ENCODE data around the gene RAB3D. TPM values are rescaled to one million over a fixed set of nuclear protein-coding genes. Genes with fewer than 3 reads are reported as not detected.

RAB3D gene
- total and polyA plus RNA-seq, 4 donors: 16.0 to 73.2 (median 23.3) TPM

GRCh38 chr19:11291991-11292390 lies 47.5 kb downstream of the RAB3D start:
- Histone ChIP-seq H3K27me3 (ENCODE audit: control insufficient read depth in 3 of 3, insufficient read depth in 3 of 3, low read length in 2 of 3) (no peaks in the 10 kb centered on the region), H3K9ac (ENCODE audit: insufficient read depth in 1 of 2, low read length in 2 of 2) (no peak overlapping the region), H3K4me3 (no peak overlapping the region), H3K4me1 (ENCODE audit: control insufficient read depth in 5 of 5, insufficient read depth in 5 of 5, low read length in 5 of 5) (peaks cover 0 to 8% (median under 1%) of the 10 kb centered on the region in 5 donors), H3K36me3 (ENCODE audit: control insufficient read depth in 4 of 4, insufficient read depth in 4 of 4, low read length in 4 of 4) (no peaks in the 10 kb centered on the region), H3K27ac (ENCODE audit: low read depth in 1 of 2, low read length in 1 of 2) (no peak overlapping the region), H3K9me3 (ENCODE audit: control insufficient read depth in 4 of 4, insufficient read depth in 3 of 4, low read length in 3 of 4) (no peaks in the 10 kb centered on the region)
- no peak for TF ChIP-seq CTCF (IDR thresholded peaks at IDR 0.05; ENCODE audit: control extremely low read depth, extremely low read depth)
- ATAC-seq (ENCODE audit: insufficient read depth, low FRiP score): no peak
- WGBS, 2 donors: 59 to 73% methylated on average over 1 of the region's 1 CpG
- DNase-seq: no peak

- ATAC-seq (ENCODE audit: insufficient read depth, low FRiP score): no peak
- H3K9ac ChIP-seq (ENCODE audit: insufficient read depth in 1 of 2, low read length in 2 of 2): no peak overlapping the region
- WGBS, 2 donors: 92 to 93% methylated on average over 7 of the region's 7 CpGs
Observed at GRCh38 chr19:11291415-11291814, 48.0 kb downstream of the RAB3D start.

GRCh38 chr19:11290256-11290655 lies 49.2 kb downstream of the RAB3D start:
- H3K9me3 ChIP-seq (ENCODE audit: control insufficient read depth in 4 of 4, insufficient read depth in 3 of 4, low read length in 3 of 4): no peaks in the 10 kb centered on the region
- no peaks in the 10 kb centered on the region for H3K36me3 ChIP-seq (ENCODE audit: control insufficient read depth in 4 of 4, insufficient read depth in 4 of 4, low read length in 4 of 4)
- no peak for DNase-seq
- no peak for TF ChIP-seq CTCF (IDR thresholded peaks at IDR 0.05; ENCODE audit: control extremely low read depth, extremely low read depth)
- no peak overlapping the region for H3K9ac ChIP-seq (ENCODE audit: insufficient read depth in 1 of 2, low read length in 2 of 2)
- H3K4me3 ChIP-seq: no peak overlapping the region
- H3K27me3 ChIP-seq (ENCODE audit: control insufficient read depth in 3 of 3, insufficient read depth in 3 of 3, low read length in 2 of 3): no peaks in the 10 kb centered on the region
- no peak overlapping the region for H3K27ac ChIP-seq (ENCODE audit: low read depth in 1 of 2, low read length in 1 of 2)
- WGBS, 2 donors: 81 to 93% methylated on average over 4 of the region's 4 CpGs
- H3K4me1 ChIP-seq (ENCODE audit: control insufficient read depth in 5 of 5, insufficient read depth in 5 of 5, low read length in 5 of 5): peaks cover 0 to 10% (median 2%) of the 10 kb centered on the region in 5 donors
- ATAC-seq (ENCODE audit: insufficient read depth, low FRiP score): no peak

More at GRCh38 chr19:11291415-11291814, 48.0 kb downstream of the RAB3D start:
- no peak overlapping the region for H3K4me3 ChIP-seq
- no peaks in the 10 kb centered on the region for H3K27me3 ChIP-seq (ENCODE audit: control insufficient read depth in 3 of 3, insufficient read depth in 3 of 3, low read length in 2 of 3)
- no peak for DNase-seq
- TF ChIP-seq CTCF (IDR thresholded peaks at IDR 0.05; ENCODE audit: control extremely low read depth, extremely low read depth): no peak
- H3K9me3 ChIP-seq (ENCODE audit: control insufficient read depth in 4 of 4, insufficient read depth in 3 of 4, low read length in 3 of 4): no peaks in the 10 kb centered on the region
- no peaks in the 10 kb centered on the region for H3K36me3 ChIP-seq (ENCODE audit: control insufficient read depth in 4 of 4, insufficient read depth in 4 of 4, low read length in 4 of 4)
- no peak overlapping the region for H3K27ac ChIP-seq (ENCODE audit: low read depth in 1 of 2, low read length in 1 of 2)
- H3K4me1 ChIP-seq (ENCODE audit: control insufficient read depth in 5 of 5, insufficient read depth in 5 of 5, low read length in 5 of 5): peaks cover 0 to 12% (median 2%) of the 10 kb centered on the region in 5 donors

- Histone ChIP-seq H3K27me3 (ENCODE audit: control insufficient read depth in 3 of 3, insufficient read depth in 3 of 3, low read length in 2 of 3) (no peaks in the 10 kb centered on the region), H3K9ac (ENCODE audit: insufficient read depth in 1 of 2, low read length in 2 of 2) (no peak overlapping the region), H3K27ac (ENCODE audit: low read depth in 1 of 2, low read length in 1 of 2) (no peak overlapping the region), H3K9me3 (ENCODE audit: control insufficient read depth in 4 of 4, insufficient read depth in 3 of 4, low read length in 3 of 4) (no peaks in the 10 kb centered on the region), H3K4me3 (no peak overlapping the region), H3K36me3 (ENCODE audit: control insufficient read depth in 4 of 4, insufficient read depth in 4 of 4, low read length in 4 of 4) (no peaks in the 10 kb centered on the region), H3K4me1 (ENCODE audit: control insufficient read depth in 5 of 5, insufficient read depth in 5 of 5, low read length in 5 of 5) (peaks cover 0 to 12% (median 2%) of the 10 kb centered on the region in 5 donors)
- DNase-seq: no peak
- 69 to 75% methylated on average over 7 of the region's 7 CpGs for WGBS, 2 donors
- TF ChIP-seq CTCF (IDR thresholded peaks at IDR 0.05; ENCODE audit: control extremely low read depth, extremely low read depth): no peak
- no peak for ATAC-seq (ENCODE audit: insufficient read depth, low FRiP score)
Observed at GRCh38 chr19:11288349-11288748, 51.1 kb downstream of the RAB3D start.

Measured in lung (tissue), 12 donors.